Measurements from ENCODE around the gene LPIN1.
A peak's percentile ranks its signal among the peaks of the same experiment; 100 is the strongest.

Gene LPIN1

DNA sequence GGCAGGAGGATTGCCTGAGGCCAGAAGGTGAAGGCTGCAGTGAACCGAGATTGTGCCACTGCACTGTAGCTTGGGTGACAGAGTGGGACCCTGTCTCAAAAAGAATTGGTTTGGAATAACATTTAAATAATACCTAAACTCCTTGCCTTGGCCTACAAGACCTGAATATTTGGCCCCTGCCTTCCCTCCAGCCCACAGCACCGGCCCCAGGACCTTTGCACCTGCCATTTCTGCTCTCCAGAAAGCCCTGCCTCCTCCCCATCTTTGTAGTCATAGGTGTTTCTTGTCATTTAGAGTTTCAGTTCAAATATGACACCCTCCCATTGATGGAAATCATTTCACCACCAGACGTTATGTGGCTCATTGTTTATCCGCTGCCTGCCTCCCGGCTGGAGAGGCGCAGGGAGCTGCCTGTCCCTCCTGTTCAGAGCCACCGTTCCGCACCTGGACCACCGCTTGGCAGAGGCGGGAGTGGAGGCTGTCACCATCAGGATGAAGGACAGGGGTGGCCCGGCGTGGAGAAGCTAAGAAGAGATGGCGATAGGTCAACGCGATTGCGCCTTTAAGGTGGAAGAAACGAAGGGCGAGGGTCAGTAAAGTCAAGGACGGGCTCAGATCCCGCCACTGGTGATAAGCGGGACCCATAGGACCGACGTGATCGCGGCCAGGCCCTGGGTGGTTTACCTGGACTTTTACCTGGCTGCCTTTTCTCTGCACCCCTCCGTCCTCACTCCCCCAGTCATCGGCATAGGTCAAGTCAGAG is 638 bp upstream of the LPIN1 start:
- Histone ChIP-seq H3K9me3 (no peaks in the 10 kb centered on the region), H3K36me3 (no peaks in the 10 kb centered on the region), H3K27ac (peak overlapping the region; percentile 78 to 83), H3K27me3 (no peaks in the 10 kb centered on the region), H3K4me3 (peak overlapping the region; percentile 72 to 79), H3K4me1 (peaks cover 0 to 59% (median 32%) of the 10 kb centered on the region in 4 donors)
- TF ChIP-seq, protein P1, sequence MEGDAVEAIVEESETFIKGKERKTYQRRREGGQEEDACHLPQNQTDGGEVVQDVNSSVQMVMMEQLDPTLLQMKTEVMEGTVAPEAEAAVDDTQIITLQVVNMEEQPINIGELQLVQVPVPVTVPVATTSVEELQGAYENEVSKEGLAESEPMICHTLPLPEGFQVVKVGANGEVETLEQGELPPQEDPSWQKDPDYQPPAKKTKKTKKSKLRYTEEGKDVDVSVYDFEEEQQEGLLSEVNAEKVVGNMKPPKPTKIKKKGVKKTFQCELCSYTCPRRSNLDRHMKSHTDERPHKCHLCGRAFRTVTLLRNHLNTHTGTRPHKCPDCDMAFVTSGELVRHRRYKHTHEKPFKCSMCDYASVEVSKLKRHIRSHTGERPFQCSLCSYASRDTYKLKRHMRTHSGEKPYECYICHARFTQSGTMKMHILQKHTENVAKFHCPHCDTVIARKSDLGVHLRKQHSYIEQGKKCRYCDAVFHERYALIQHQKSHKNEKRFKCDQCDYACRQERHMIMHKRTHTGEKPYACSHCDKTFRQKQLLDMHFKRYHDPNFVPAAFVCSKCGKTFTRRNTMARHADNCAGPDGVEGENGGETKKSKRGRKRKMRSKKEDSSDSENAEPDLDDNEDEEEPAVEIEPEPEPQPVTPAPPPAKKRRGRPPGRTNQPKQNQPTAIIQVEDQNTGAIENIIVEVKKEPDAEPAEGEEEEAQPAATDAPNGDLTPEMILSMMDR (IDR thresholded peaks at IDR 0.05) = no peak
- no peak for DNase-seq
- intact Hi-C loops (cut with DNase I; ENCODE audit: low total_unique reads) = loop anchor here (10.0 kb wide), 1 partner anchor 281 kb away; the partner anchor contains the start of gene E2F6

DNA sequence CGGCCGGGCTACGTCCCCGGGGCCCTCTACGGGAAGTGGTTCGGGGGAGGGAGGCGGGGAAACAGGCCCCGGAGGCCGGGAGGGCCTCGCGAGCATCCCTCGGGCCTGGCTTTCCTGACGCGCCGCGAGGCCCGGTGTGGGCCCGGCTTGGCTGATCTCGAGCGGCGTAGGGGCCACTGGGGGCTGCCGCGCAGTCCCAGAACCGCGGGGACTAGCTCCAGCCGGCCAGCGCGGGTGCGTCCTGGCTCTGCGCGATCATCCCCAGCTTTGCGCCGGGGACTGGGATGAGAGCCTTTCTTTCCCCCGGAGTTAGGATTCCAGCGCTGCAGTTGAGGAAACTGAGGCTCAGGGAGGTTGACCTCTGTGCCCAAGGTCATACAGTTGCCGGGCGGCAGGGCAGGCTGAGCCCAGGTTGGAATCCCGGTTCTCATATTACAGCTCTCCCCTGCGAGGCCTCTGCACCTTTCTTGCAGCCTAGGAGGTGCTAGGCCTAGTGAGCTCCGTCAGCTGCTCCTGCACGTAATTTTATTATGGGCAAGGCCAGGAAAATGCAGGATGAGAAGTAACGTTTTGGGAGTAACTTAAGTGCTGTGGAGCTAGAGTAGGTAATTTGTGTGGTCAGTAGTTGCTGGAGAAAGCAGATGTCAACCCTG is 501 bp downstream of the LPIN1 start:
- H3K36me3 ChIP-seq = no peaks in the 10 kb centered on the region
- peak overlapping the region; percentile 72 to 79 for H3K4me3 ChIP-seq
- no peaks in the 10 kb centered on the region for H3K27me3 ChIP-seq
- H3K4me1 ChIP-seq = peaks cover 0 to 64% (median 32%) of the 10 kb centered on the region in 4 donors
- intact Hi-C loops (cut with DNase I; ENCODE audit: low total_unique reads) = loop anchor here (10.0 kb wide), 1 partner anchor 282 kb away; the partner anchor contains the start of gene E2F6
- TF ChIP-seq, protein P1 (IDR thresholded peaks at IDR 0.05) = peak in 1 of 2 experiments; percentile 3
- no peaks in the 10 kb centered on the region for H3K9me3 ChIP-seq
- H3K27ac ChIP-seq = peak overlapping the region; percentile 78 to 83
- DNase-seq = no peak

DNA sequence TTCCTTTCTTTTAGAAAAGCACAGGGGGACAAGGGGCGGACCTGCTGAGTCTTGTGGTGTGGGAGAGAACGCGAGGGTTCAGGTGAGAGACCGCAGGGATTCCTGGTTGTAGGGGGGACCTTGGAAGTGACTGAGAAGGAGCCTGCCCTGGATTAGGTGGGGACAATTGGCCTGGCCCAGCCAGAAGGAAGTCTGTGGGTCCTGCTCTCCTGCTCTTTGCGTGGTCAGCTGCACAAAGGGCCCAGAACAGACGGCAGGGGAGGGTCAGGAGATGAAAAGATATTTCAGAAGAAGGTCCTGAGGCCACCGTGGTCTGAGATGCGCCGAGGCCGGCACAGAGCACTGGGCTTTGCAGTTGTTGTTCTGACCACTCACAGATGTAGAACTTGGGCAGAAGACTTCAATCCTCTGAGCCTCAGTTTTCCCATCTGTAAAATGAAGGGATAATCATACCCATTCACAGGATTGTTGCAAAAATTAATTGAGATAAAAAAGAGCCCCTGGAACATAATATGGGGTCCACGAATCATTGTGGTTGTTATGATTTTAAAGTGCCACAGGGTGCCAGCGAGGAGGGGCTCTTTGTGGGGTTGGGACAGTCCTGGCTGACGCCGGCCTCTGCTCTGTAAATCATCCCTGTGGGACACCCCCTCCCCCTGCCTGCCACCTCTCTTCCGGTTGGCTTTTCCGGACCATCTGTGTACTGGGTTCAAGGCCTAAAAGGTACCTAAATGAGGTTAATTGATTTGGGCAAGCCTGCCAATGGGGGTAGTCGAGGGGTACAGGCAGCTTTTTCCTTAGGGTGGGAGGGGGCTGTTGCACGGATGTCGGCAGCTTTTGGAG is 1.8 kb downstream of the LPIN1 start:
- Histone ChIP-seq H3K27ac (no peak overlapping the region), H3K9me3 (no peaks in the 10 kb centered on the region), H3K4me3 (peak overlapping the region in 1 of 2 donors; percentile 72), H3K4me1 (peaks cover 0 to 69% (median 34%) of the 10 kb centered on the region in 4 donors), H3K36me3 (no peaks in the 10 kb centered on the region), H3K27me3 (no peaks in the 10 kb centered on the region)
- no peak for DNase-seq
- intact Hi-C loops (cut with DNase I; ENCODE audit: low total_unique reads) = loop anchor here (10.0 kb wide), 1 partner anchor 283 kb away; the partner anchor contains the start of gene E2F6
- TF ChIP-seq, protein P1 (IDR thresholded peaks at IDR 0.05) = no peak

DNA sequence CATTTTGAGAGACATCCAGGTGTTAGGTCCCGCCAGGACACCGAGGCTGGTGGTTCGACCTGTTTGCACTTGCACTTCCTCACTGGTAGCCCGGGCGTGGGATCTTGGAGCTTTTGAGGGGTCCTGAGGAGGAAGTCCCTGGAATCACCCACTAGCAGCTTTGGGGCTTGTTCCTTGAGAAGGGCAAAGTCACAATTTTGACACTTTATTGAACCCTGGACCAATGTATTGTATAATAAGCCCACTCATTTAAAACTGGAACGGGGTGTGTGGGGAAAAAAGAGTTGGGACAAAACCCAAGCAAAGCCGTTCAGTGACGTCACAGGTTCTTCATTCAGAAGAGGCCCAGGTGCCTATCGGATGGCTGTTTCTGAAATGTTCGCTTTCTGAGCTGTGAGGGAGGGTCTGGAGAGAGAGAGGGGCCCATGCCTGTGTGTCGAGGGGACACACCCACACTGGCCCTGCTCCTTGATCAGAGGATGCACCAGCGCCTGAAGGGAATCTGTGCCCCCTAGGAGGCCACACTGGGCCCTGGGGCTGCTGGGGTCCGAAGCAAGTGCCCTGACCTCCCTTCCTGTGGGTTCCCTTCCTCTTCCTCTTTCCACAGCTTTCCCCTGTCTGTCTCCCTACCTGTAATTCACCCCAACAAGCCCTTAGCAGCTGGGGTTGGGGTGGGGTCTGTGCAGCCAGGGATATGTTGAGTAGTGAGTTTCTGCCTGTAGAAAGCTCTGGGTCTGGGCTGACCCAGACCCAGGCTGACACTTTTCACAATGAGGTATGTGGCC is 2.6 kb downstream of the LPIN1 start:
- Histone ChIP-seq H3K27ac (no peak overlapping the region), H3K4me1 (peaks cover 0 to 71% (median 40%) of the 10 kb centered on the region in 4 donors), H3K36me3 (no peaks in the 10 kb centered on the region), H3K9me3 (no peaks in the 10 kb centered on the region), H3K27me3 (no peaks in the 10 kb centered on the region), H3K4me3 (no peak overlapping the region)
- TF ChIP-seq, protein P1 (IDR thresholded peaks at IDR 0.05) = no peak
- intact Hi-C loops (cut with DNase I; ENCODE audit: low total_unique reads) = loop anchor here (10.0 kb wide), 1 partner anchor 284 kb away; the partner anchor contains the start of gene E2F6
- DNase-seq = no peak

Data from tibial artery (tissue), 4 donors.